ENCODE measurements around the gene LPP. TPM values are rescaled to one million over a fixed set of nuclear protein-coding genes. Genes with fewer than 3 reads are reported as not detected.

Gene LPP
- polyA plus RNA-seq, 3 donors = 14.1 to 23.2 (median 15.3) TPM

- 100% methylated on average over 1 of the region's 9 CpGs for WGBS (ENCODE audit: insufficient coverage)
- Histone ChIP-seq H3K4me3 (replicated peaks in 1 of 3; ENCODE audit: low read depth in 2 of 3, low read length in 3 of 3) (no peak overlapping the region), H3K9ac (ENCODE audit: insufficient read depth, low read length, poor library complexity, severe bottlenecking) (no peak overlapping the region), H3K4me1 (ENCODE audit: control insufficient read depth in 1 of 2, insufficient read depth in 2 of 2, low read length in 2 of 2) (no peaks in the 10 kb centered on the region), H3K9me3 (replicated peaks in 1 of 2; ENCODE audit: control insufficient read depth in 1 of 2, insufficient read depth in 1 of 2, low read length in 2 of 2) (no peaks in the 10 kb centered on the region), H3K4me2 (replicated peaks; ENCODE audit: extremely low read depth, low read length, poor library complexity, severe bottlenecking) (no peak overlapping the region), H3K79me2 (ENCODE audit: insufficient read depth, low read length) (no peaks in the 10 kb centered on the region), H2AFZ (ENCODE audit: insufficient read depth, low read depth, low read length, poor library complexity, severe bottlenecking) (no peak overlapping the region), H3K27me3 (ENCODE audit: control insufficient read depth in 2 of 2, insufficient read depth in 2 of 2, low read length in 2 of 2) (no peaks in the 10 kb centered on the region), H3K36me3 (replicated peaks in 1 of 2; ENCODE audit: control insufficient read depth in 1 of 2, insufficient read depth in 2 of 2, low read length in 2 of 2) (no peaks in the 10 kb centered on the region), H4K20me1 (ENCODE audit: insufficient read depth, low read length) (no peaks in the 10 kb centered on the region), H3K27ac (ENCODE audit: low read depth in 1 of 2, low read length in 2 of 2) (no peak overlapping the region)
- TF ChIP-seq, protein P1, sequence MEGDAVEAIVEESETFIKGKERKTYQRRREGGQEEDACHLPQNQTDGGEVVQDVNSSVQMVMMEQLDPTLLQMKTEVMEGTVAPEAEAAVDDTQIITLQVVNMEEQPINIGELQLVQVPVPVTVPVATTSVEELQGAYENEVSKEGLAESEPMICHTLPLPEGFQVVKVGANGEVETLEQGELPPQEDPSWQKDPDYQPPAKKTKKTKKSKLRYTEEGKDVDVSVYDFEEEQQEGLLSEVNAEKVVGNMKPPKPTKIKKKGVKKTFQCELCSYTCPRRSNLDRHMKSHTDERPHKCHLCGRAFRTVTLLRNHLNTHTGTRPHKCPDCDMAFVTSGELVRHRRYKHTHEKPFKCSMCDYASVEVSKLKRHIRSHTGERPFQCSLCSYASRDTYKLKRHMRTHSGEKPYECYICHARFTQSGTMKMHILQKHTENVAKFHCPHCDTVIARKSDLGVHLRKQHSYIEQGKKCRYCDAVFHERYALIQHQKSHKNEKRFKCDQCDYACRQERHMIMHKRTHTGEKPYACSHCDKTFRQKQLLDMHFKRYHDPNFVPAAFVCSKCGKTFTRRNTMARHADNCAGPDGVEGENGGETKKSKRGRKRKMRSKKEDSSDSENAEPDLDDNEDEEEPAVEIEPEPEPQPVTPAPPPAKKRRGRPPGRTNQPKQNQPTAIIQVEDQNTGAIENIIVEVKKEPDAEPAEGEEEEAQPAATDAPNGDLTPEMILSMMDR (IDR thresholded peaks at IDR 0.05) = no peak
- peaks cover 0 to 4% (median 0%) of the 10 kb centered on the region in 7 donors for H3K9me3 Mint-ChIP-seq
- H3K4me3 Mint-ChIP-seq = no peak overlapping the region
- H3K27me3 Mint-ChIP-seq (ENCODE audit: low read depth in 3 of 3) = peaks cover 0 to 4% (median 1%) of the 10 kb centered on the region in 3 donors
- no peaks in the 10 kb centered on the region for H3K36me3 Mint-ChIP-seq
- H3K4me1 Mint-ChIP-seq = peaks cover 14% of the 10 kb centered on the region
- intact Hi-C loops (cut with micrococcal nuclease) = no loop called here
- no peak for DNase-seq
- H3K27ac Mint-ChIP-seq = peak overlapping the region in 1 of 7 donors; percentile 12
These were observed 773.0 kb downstream of the LPP start for GRCh38 chr3:188926741-188927511.

DNA sequence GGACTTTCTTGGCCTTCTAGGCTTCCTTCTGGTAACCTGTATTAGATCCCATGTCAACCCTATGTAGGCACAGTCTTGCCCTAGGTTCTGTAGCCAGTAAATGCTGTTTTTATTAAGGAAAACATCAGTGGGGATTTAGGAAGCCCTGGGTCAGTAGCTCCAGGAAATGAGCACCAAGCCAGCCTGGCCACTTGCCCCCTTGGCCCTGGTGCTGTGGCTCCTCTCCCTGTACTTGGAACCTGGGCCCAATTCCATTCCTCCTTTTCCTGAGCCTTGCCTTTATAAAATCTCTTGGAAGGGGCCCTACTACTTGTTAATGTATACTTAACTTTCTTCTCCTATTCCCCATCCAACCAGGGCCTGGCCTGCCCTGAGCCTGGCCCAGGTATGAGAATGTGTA is 774.0 kb downstream of the LPP start:
- Histone ChIP-seq H3K9ac (ENCODE audit: insufficient read depth, low read length, poor library complexity, severe bottlenecking) (no peak overlapping the region), H3K79me2 (ENCODE audit: insufficient read depth, low read length) (no peaks in the 10 kb centered on the region), H2AFZ (ENCODE audit: insufficient read depth, low read depth, low read length, poor library complexity, severe bottlenecking) (no peak overlapping the region), H3K36me3 (replicated peaks in 1 of 2; ENCODE audit: control insufficient read depth in 1 of 2, insufficient read depth in 2 of 2, low read length in 2 of 2) (no peaks in the 10 kb centered on the region), H3K4me2 (replicated peaks; ENCODE audit: extremely low read depth, low read length, poor library complexity, severe bottlenecking) (no peak overlapping the region), H3K27ac (ENCODE audit: low read depth in 1 of 2, low read length in 2 of 2) (no peak overlapping the region), H3K9me3 (replicated peaks in 1 of 2; ENCODE audit: control insufficient read depth in 1 of 2, insufficient read depth in 1 of 2, low read length in 2 of 2) (no peaks in the 10 kb centered on the region), H3K4me1 (ENCODE audit: control insufficient read depth in 1 of 2, insufficient read depth in 2 of 2, low read length in 2 of 2) (peaks cover under 1 to 5% of the 10 kb centered on the region in 2 donors), H3K27me3 (ENCODE audit: control insufficient read depth in 2 of 2, insufficient read depth in 2 of 2, low read length in 2 of 2) (no peaks in the 10 kb centered on the region), H4K20me1 (ENCODE audit: insufficient read depth, low read length) (no peaks in the 10 kb centered on the region), H3K4me3 (replicated peaks in 1 of 3; ENCODE audit: low read depth in 2 of 3, low read length in 3 of 3) (no peak overlapping the region)
- no peak overlapping the region for H3K4me3 Mint-ChIP-seq
- no peak for DNase-seq
- H3K9me3 Mint-ChIP-seq = peaks cover 0 to 4% (median 0%) of the 10 kb centered on the region in 7 donors
- H3K36me3 Mint-ChIP-seq = no peaks in the 10 kb centered on the region
- H3K4me1 Mint-ChIP-seq = peaks cover 17% of the 10 kb centered on the region
- H3K27ac Mint-ChIP-seq = no peak overlapping the region
- TF ChIP-seq, protein P1 (IDR thresholded peaks at IDR 0.05) = no peak
- H3K27me3 Mint-ChIP-seq (ENCODE audit: low read depth in 3 of 3) = peaks cover 0 to 4% (median 1%) of the 10 kb centered on the region in 3 donors
- intact Hi-C loops (cut with micrococcal nuclease) = no loop called here

Measured in CD14-positive monocyte (primary cell).